B cell (primary cell): ENCODE measurements around the gene LRRC39. TPM values are rescaled to one million over a fixed set of nuclear protein-coding genes. Genes with fewer than 3 reads are reported as not detected.
A peak's percentile ranks its signal among the peaks of the same experiment; 100 is the strongest.

Source experiments
- ATAC-seq: fragments of 200-7000 bp; cut with Tn5 transposase; one replicate; pipeline ENCODE4 v1.10.0; 2021; ENCODE audit warnings: low read depth, mild to moderate bottlenecking, moderate number of reproducible peaks, moderate library complexity
- CTCF ChIA-PET: fragments of 350-600 bp; sonication (Branson Sonifier 250); formaldehyde crosslinking; loops from one replicate; lab custom pipeline; 2021; ENCODE audit warnings: antibody characterized with exemption, inconsistent platforms; lab: Charles Lee
- POLR2A ChIA-PET: fragments of 350-600 bp; sonication (Branson Sonifier 250); formaldehyde crosslinking; loops from one replicate; lab custom pipeline; 2021; ENCODE audit warnings: antibody characterized with exemption; lab: Charles Lee
- DNase-seq: peaks from one replicate; pipeline ENCODE4 v3.0.0; 2013
- H2AFZ ChIP-seq: 2 replicates; pipeline ENCODE4 v1.6.1; 2012; ENCODE audit warnings: mild to moderate bottlenecking, low read depth, low read length; ENCODE audit not compliant: insufficient read depth, poor library complexity, severe bottlenecking
- H3K27ac ChIP-seq, 2 donors: 1 replicate in 1 of 2; 2 replicates in 1 of 2; pipeline ENCODE4 v1.5.1; 2012 to 2013; ENCODE audit warnings: low read length in 2 of 2, mild to moderate bottlenecking in 2 of 2, moderate library complexity in 1 of 2
- H3K27me3 ChIP-seq, 4 experiments: fragments of 200-600 bp in 1 of 4; sonication (generic) in 1 of 4; replicated peaks in 1 of 4; 1 replicate in 2 of 4; 2 replicates in 2 of 4; pipeline versions ENCODE4 v1.6.1 to v1.7.0; 2013 to 2016; ENCODE audit warnings: low read length in 3 of 4, mild to moderate bottlenecking in 2 of 4, mixed read lengths in 1 of 4, moderate library complexity in 1 of 4; ENCODE audit not compliant: insufficient read depth in 4 of 4, control insufficient read depth in 3 of 4; ENCODE audit errors: control extremely low read depth in 1 of 4
- H3K36me3 ChIP-seq, 2 experiments: replicated peaks in 1 of 2; 1 replicate in 1 of 2; 2 replicates in 1 of 2; pipeline versions ENCODE4 v1.6.1 to v1.7.1; 2013; ENCODE audit warnings: low read length in 1 of 2; ENCODE audit not compliant: insufficient read depth in 2 of 2, control insufficient read depth in 1 of 2; ENCODE audit errors: control extremely low read depth in 1 of 2, extremely low read depth in 1 of 2
- H3K4me1 ChIP-seq, 2 donors: fragments of 200-600 bp in 1 of 2; sonication (generic) in 1 of 2; 1 replicate in 1 of 2; 2 replicates in 1 of 2; pipeline versions ENCODE4 v1.5.1 to v1.6.1; 2013 to 2017; ENCODE audit warnings: low read length in 2 of 2; ENCODE audit not compliant: control insufficient read depth in 2 of 2, insufficient read depth in 2 of 2
- H3K4me2 ChIP-seq: replicated peaks from 2 replicates; pipeline ENCODE3; 2012; ENCODE audit warnings: mild to moderate bottlenecking, low read depth, low read length; ENCODE audit not compliant: poor library complexity, severe bottlenecking
- H3K4me3 ChIP-seq, 5 experiments: fragments of 200-600 bp in 1 of 5; sonication (generic) in 1 of 5; 1 replicate in 3 of 5; 2 replicates in 2 of 5; pipeline versions ENCODE4 v1.5.1 to v1.7.0; 2011 to 2016; ENCODE audit warnings: low read length in 4 of 5, mild to moderate bottlenecking in 4 of 5, low read depth in 2 of 5, control low read depth in 1 of 5, moderate library complexity in 1 of 5; ENCODE audit not compliant: insufficient read depth in 1 of 5; ENCODE audit errors: control extremely low read depth in 1 of 5, extremely low read depth in 1 of 5
- H3K79me2 ChIP-seq: fragments of 200-600 bp; sonication (generic); one replicate; pipeline ENCODE4 v1.6.0; 2016; ENCODE audit warnings: low read length; ENCODE audit not compliant: control insufficient read depth, insufficient read depth
- H3K9ac ChIP-seq: fragments of 200-600 bp; sonication (generic); 2 replicates; pipeline ENCODE4 v1.6.1; 2017; ENCODE audit warnings: mild to moderate bottlenecking, low read length, moderate library complexity
- H3K9me3 ChIP-seq, 3 donors: one replicate each; pipeline versions ENCODE4 v1.6.1 to v1.7.1; 2013; ENCODE audit warnings: low read length in 2 of 3; ENCODE audit not compliant: control insufficient read depth in 2 of 3, insufficient read depth in 1 of 3; ENCODE audit errors: control extremely low read depth in 1 of 3
- H4K20me1 ChIP-seq: 2 replicates; pipeline ENCODE4 v1.6.0; 2012; ENCODE audit warnings: mild to moderate bottlenecking, low read length; ENCODE audit not compliant: insufficient read depth, control insufficient read depth, poor library complexity, severe bottlenecking
- H3K27ac Mint-ChIP-seq: one replicate; pipeline ENCODE4 v1.8.0; 2021; ENCODE audit warnings: mixed read lengths
- H3K27me3 Mint-ChIP-seq: one replicate; pipeline ENCODE4 v1.8.0; 2021; ENCODE audit warnings: mixed read lengths
- H3K4me1 Mint-ChIP-seq: one replicate; pipeline ENCODE4 v1.8.0; 2021; ENCODE audit warnings: mixed read lengths
- H3K4me3 Mint-ChIP-seq: one replicate; pipeline ENCODE4 v1.8.0; 2021; ENCODE audit warnings: mixed read lengths
- H3K9me3 Mint-ChIP-seq: one replicate; pipeline ENCODE4 v1.8.0; 2022; ENCODE audit warnings: mixed read lengths; ENCODE audit not compliant: insufficient read depth
- EZH2 ChIP-seq: IDR thresholded peaks from 2 replicates; pipeline ENCODE4 v1.6.1; 2012; ENCODE audit warnings: borderline replicate concordance, low read depth, mild to moderate bottlenecking, moderate library complexity, low read length; ENCODE audit not compliant: insufficient read depth, poor library complexity, severe bottlenecking
- WGBS: methylation state at CpG from one replicate; pipeline ENCODE4 v1.1.5; 2013; ENCODE audit warnings: missing lambda C conversion rate; ENCODE audit not compliant: insufficient coverage; 5-methylcytosine and 5-hydroxymethylcytosine counted together
- intact Hi-C: fragments of 100-400 bp; cut with micrococcal nuclease; formaldehyde crosslinking; loops from one replicate; pipeline ENCODE4 v1.10.0; 2022
- polyA plus RNA-seq: library from polyadenylated mRNA; depleted of rRNA; stranded (reverse); fragments of >200 nt; gene quantifications from 2 replicates; pipeline ENCODE4 v1.2.3, GENCODE V29; 2012
- total RNA-seq, 2 donors: library from RNA; stranded (reverse); fragments of 120-200 nt in 1 of 2; gene quantifications; 1 replicate in 1 of 2; 2 replicates in 1 of 2; pipeline versions ENCODE4 v1.2.3 to v1.2.4, GENCODE V29; 2013 to 2022
- TF ChIP-seq, protein P1 (sequence below): fragments of 200-600 bp; IDR thresholded peaks from one replicate; pipeline ENCODE4 v1.8.0; 2022; ENCODE audit warnings: antibody characterized with exemption, mild to moderate bottlenecking

The LRRC39 gene
- total and polyA plus RNA-seq, 2 donors (not counting 1 experiment from before 2014, with no cell fraction given), result 0.91 to 1.5 TPM

DNA sequence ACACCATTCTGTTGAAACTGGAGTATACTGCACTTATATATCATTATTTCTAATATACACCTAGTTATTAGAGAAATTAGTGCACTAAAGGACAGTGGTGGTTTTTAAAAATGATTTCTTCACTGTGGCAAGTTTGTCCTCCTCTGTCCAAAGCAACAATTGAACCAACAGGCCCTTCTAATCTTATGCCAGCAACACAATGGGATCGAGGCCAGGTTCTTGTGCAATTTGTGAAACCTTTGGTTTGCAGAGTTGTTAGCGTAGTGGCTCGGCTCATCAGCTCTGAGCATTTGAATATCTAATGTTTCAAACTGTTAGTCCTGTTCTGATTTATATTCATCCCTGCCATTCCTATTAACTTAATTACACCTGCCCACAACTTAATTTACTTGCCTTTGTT, 9.9 kb upstream of the LRRC39 start:
- Histone ChIP-seq H3K36me3 (peaks cover 0 to 2% of the 10 kb centered on the region in 2 experiments), H3K4me2 (no peak overlapping the region), H3K27me3 (no peaks in the 10 kb centered on the region), H3K27ac (no peak overlapping the region), H3K4me3 (no peak overlapping the region), H3K4me1 (peaks cover 9 to 11% of the 10 kb centered on the region in 2 donors), H2AFZ (no peak overlapping the region), H4K20me1 (no peaks in the 10 kb centered on the region), H3K9ac (no peak overlapping the region), H3K79me2 (no peaks in the 10 kb centered on the region), H3K9me3 (no peaks in the 10 kb centered on the region)
- H3K4me1 Mint-ChIP-seq, result peaks cover 10% of the 10 kb centered on the region
- ATAC-seq (no peak), DNase-seq (no peak)
- H3K27ac Mint-ChIP-seq, result no peak overlapping the region
- ChIA-PET POLR2A (no interaction called here), CTCF (no interaction called here)
- no peaks in the 10 kb centered on the region for H3K9me3 Mint-ChIP-seq
- no peak overlapping the region for H3K4me3 Mint-ChIP-seq
- intact Hi-C loops, result no loop called here
- no CpG with 5 or more reads among the region's 3 CpGs for WGBS
- H3K27me3 Mint-ChIP-seq, result no peaks in the 10 kb centered on the region
- TF ChIP-seq, protein P1, sequence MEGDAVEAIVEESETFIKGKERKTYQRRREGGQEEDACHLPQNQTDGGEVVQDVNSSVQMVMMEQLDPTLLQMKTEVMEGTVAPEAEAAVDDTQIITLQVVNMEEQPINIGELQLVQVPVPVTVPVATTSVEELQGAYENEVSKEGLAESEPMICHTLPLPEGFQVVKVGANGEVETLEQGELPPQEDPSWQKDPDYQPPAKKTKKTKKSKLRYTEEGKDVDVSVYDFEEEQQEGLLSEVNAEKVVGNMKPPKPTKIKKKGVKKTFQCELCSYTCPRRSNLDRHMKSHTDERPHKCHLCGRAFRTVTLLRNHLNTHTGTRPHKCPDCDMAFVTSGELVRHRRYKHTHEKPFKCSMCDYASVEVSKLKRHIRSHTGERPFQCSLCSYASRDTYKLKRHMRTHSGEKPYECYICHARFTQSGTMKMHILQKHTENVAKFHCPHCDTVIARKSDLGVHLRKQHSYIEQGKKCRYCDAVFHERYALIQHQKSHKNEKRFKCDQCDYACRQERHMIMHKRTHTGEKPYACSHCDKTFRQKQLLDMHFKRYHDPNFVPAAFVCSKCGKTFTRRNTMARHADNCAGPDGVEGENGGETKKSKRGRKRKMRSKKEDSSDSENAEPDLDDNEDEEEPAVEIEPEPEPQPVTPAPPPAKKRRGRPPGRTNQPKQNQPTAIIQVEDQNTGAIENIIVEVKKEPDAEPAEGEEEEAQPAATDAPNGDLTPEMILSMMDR, result no peak
- no peak for TF ChIP-seq EZH2

DNA sequence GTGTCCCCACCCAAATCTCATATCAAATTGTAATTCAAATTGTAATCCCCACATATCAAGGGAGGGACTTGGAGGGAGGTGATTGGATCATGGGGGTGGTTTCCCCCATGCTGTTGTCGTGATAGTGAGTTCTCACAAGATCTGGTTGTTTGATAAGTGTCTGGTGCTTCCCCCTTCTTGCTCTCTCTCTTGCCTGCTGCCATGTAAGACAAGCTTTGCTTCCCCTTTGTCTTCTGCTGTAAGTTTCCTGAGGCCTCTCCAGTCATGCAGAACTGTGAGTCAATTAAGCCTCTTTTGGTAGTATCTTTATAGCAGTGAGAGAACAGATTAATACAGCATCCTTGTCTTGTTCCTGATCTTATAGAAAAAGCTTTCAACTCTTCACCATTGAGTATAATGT, 6.5 kb upstream of the LRRC39 start:
- intact Hi-C loops, result loop anchor here (1.0 kb wide), 1 partner anchor 167 kb away; no protein-coding TSS in a partner anchor
- no peaks in the 10 kb centered on the region for H3K27me3 ChIP-seq
- peak overlapping the region; percentile 41 for H2AFZ ChIP-seq
- Mint-ChIP-seq H3K4me3 (no peak overlapping the region), H3K27me3 (no peaks in the 10 kb centered on the region), H3K4me1 (peaks cover 10% of the 10 kb centered on the region), H3K27ac (peak overlapping the region; percentile 0), H3K9me3 (no peaks in the 10 kb centered on the region)
- no peaks in the 10 kb centered on the region for H3K36me3 ChIP-seq
- peak overlapping the region; percentile 32 to 57 for H3K27ac ChIP-seq
- H3K4me3 ChIP-seq, result no peak overlapping the region
- DNase-seq (peak; percentile 77), ATAC-seq (peak; percentile 99)
- CTCF ChIA-PET, result interaction anchor here (0.5 kb wide), 1 partner anchor 80 kb away, joined by 3 read pairs; no protein-coding TSS in a partner anchor
- no peaks in the 10 kb centered on the region for H3K79me2 ChIP-seq
- H3K9me3 ChIP-seq, result no peaks in the 10 kb centered on the region
- H3K9ac ChIP-seq, result no peak overlapping the region
- no CpG with 5 or more reads among the region's 1 CpG for WGBS
- POLR2A ChIA-PET, result no interaction called here
- TF ChIP-seq, protein P1, result no peak
- no peak for TF ChIP-seq EZH2
- H4K20me1 ChIP-seq, result no peaks in the 10 kb centered on the region
- peak overlapping the region; percentile 2 for H3K4me2 ChIP-seq
- peaks cover 9 to 11% of the 10 kb centered on the region in 2 donors for H3K4me1 ChIP-seq
